GM23338 (cell line): ENCODE data around the gene APOL3. TPM values are rescaled to one million over a fixed set of nuclear protein-coding genes. Genes with fewer than 3 reads are reported as not detected.

Experiments used
- ATAC-seq: fragments of 200-7000 bp; cut with Tn5 transposase; 3 replicates; pipeline ENCODE4 v1.9.1; 2020
- DNase-seq: peaks from one replicate; pipeline ENCODE4 v3.0.0-alpha.2; 2015; ENCODE audit warnings: low spot score
- H2AFZ ChIP-seq: fragments of 200-600 bp; sonication (generic); 2 replicates; pipeline ENCODE4 v1.8.0; 2016; ENCODE audit warnings: antibody characterized with exemption, mild to moderate bottlenecking, moderate library complexity
- H3F3A ChIP-seq: fragments of 200-600 bp; sonication (generic); replicated peaks from 2 replicates; pipeline ENCODE4 v1.8.0; 2017; ENCODE audit warnings: antibody characterized with exemption, mixed run types, low read depth
- H3K27ac ChIP-seq: fragments of 200-600 bp; sonication (generic); 2 replicates; pipeline ENCODE4 v1.6.1; 2016; ENCODE audit warnings: low read depth
- H3K27me3 ChIP-seq: fragments of 200-600 bp; sonication (generic); 2 replicates; pipeline ENCODE4 v1.8.0; 2016; ENCODE audit warnings: mild to moderate bottlenecking, mixed run types, moderate library complexity; ENCODE audit not compliant: insufficient read depth
- H3K36me3 ChIP-seq: fragments of 200-600 bp; sonication (generic); 2 replicates; pipeline ENCODE4 v1.8.0; 2016; ENCODE audit warnings: mild to moderate bottlenecking; ENCODE audit not compliant: insufficient read depth
- H3K4me1 ChIP-seq: fragments of 200-600 bp; sonication (generic); 2 replicates; pipeline ENCODE4 v1.8.0; 2016; ENCODE audit warnings: mild to moderate bottlenecking, moderate library complexity; ENCODE audit not compliant: insufficient read depth
- H3K4me2 ChIP-seq: fragments of 200-600 bp; sonication (generic); 2 replicates; pipeline ENCODE4 v1.7.1; 2017; ENCODE audit warnings: mixed run types
- H3K4me3 ChIP-seq: fragments of 200-600 bp; sonication (generic); 2 replicates; pipeline ENCODE4 v1.6.1; 2016; ENCODE audit warnings: mixed run types
- H3K79me2 ChIP-seq: fragments of 200-600 bp; sonication (generic); replicated peaks from 2 replicates; pipeline ENCODE4 v1.8.0; 2017; ENCODE audit warnings: mild to moderate bottlenecking; ENCODE audit not compliant: insufficient read depth
- H3K9me2 ChIP-seq: fragments of 200-600 bp; sonication (generic); 2 replicates; pipeline ENCODE4 v1.8.0; 2017; ENCODE audit not compliant: insufficient read depth
- H4K20me1 ChIP-seq: fragments of 200-600 bp; sonication (generic); replicated peaks from 2 replicates; pipeline ENCODE4 v1.8.0; 2017; ENCODE audit warnings: mild to moderate bottlenecking; ENCODE audit not compliant: insufficient read depth
- H3K27ac Mint-ChIP-seq: 2 replicates; pipeline ENCODE4 v1.8.0; 2020; ENCODE audit warnings: inconsistent platforms, mild to moderate bottlenecking, moderate library complexity, mixed read lengths
- H3K27me3 Mint-ChIP-seq: 3 replicates; pipeline ENCODE4 v1.8.0; 2022; ENCODE audit warnings: low read depth, mild to moderate bottlenecking, moderate library complexity, mixed read lengths, inconsistent platforms; ENCODE audit not compliant: insufficient read depth, poor library complexity
- H3K36me3 Mint-ChIP-seq: 3 replicates; pipeline ENCODE4 v1.8.0; 2021; ENCODE audit warnings: low read depth, mild to moderate bottlenecking, inconsistent platforms, moderate library complexity, mixed read lengths
- H3K4me1 Mint-ChIP-seq: 3 replicates; pipeline ENCODE4 v1.8.0; 2020; ENCODE audit warnings: mild to moderate bottlenecking, inconsistent platforms, mixed read lengths
- H3K4me3 Mint-ChIP-seq: 3 replicates; pipeline ENCODE4 v1.8.0; 2021; ENCODE audit warnings: moderate library complexity, mild to moderate bottlenecking, inconsistent platforms, mixed read lengths
- H3K9me3 Mint-ChIP-seq: 3 replicates; pipeline ENCODE4 v1.8.0; 2020; ENCODE audit warnings: moderate library complexity, mild to moderate bottlenecking, inconsistent platforms, mixed read lengths
- CTCF ChIP-seq, 2 experiments: fragments of 200-600 bp in 1 of 2; sonication (generic) in 1 of 2; conservative IDR thresholded peaks; 2 replicates each; pipeline versions ENCODE4 v1.5.1 to v1.6.1; 2016 to 2017; ENCODE audit warnings: antibody characterized with exemption in 2 of 2, low read depth in 2 of 2, mild to moderate bottlenecking in 2 of 2, moderate library complexity in 1 of 2
- ETS1 ChIP-seq: IDR thresholded peaks from 2 replicates; pipeline ENCODE4 v1.6.1; 2016; ENCODE audit warnings: antibody characterized with exemption
- JUNB ChIP-seq: IDR thresholded peaks from one replicate; pipeline ENCODE4 v1.6.1; 2016; ENCODE audit warnings: antibody characterized with exemption; ENCODE audit not compliant: unreplicated experiment
- NANOG ChIP-seq: IDR thresholded peaks from 2 replicates; pipeline ENCODE4 v1.6.1; 2016; ENCODE audit warnings: antibody characterized with exemption, borderline replicate concordance
- POLR2AphosphoS5 ChIP-seq: IDR thresholded peaks from 2 replicates; pipeline ENCODE4 v1.6.1; 2016; ENCODE audit warnings: antibody characterized with exemption, low read depth
- STAT1 ChIP-seq: IDR thresholded peaks from one replicate; pipeline ENCODE4 v1.6.1; 2016; ENCODE audit warnings: antibody characterized with exemption; ENCODE audit not compliant: unreplicated experiment
- ZNF462 ChIP-seq: fragments of 250-450 bp; sonication (Bioruptor Pico); IDR thresholded peaks from 2 replicates; pipeline ENCODE4 v1.5.0; 2020; ENCODE audit warnings: mild to moderate bottlenecking, moderate library complexity
- polyA plus RNA-seq: library from polyadenylated mRNA; unstranded; fragments of >200 nt; fragmentation: Nextera tagmentation; extraction: Ambion mirVana; gene quantifications from 2 replicates; pipeline ENCODE4 v1.2.1, GENCODE V29; 2016
- total RNA-seq: library from RNA; depleted of rRNA; stranded (reverse); fragments of >200 nt; shearing (Covaris generic); gene quantifications from 2 replicates; pipeline ENCODE4 v1.2.3, GENCODE V29; 2014

APOL3 gene
- total and polyA plus RNA-seq, 2 experiments from 2014 or later, result not detected

- TF ChIP-seq ZNF462 (CRISPR knock-in tag), result no peak
These were observed 47.4 kb downstream of the APOL3 start (continued) for GRCh38 chr22:36113121-36113520.

- Histone ChIP-seq H3K79me2 (no peaks in the 10 kb centered on the region), H3F3A (no peaks in the 10 kb centered on the region), H3K27me3 (no peaks in the 10 kb centered on the region), H3K4me3 (no peak overlapping the region), H3K27ac (no peak overlapping the region), H3K4me2 (no peak overlapping the region), H3K4me1 (no peaks in the 10 kb centered on the region), H2AFZ (0 out of 2 replicates have a peak overlapping the region, but pooled peaks have one; percentile 10), H3K36me3 (no peaks in the 10 kb centered on the region), H3K9me2 (no peaks in the 10 kb centered on the region), H4K20me1 (no peaks in the 10 kb centered on the region)
- TF ChIP-seq JUNB, result no peak
- no peak for TF ChIP-seq STAT1
- H3K36me3 Mint-ChIP-seq, result no peaks in the 10 kb centered on the region
- peaks cover 3% of the 10 kb centered on the region for H3K27me3 Mint-ChIP-seq
- H3K4me3 Mint-ChIP-seq, result no peak overlapping the region
- no peaks in the 10 kb centered on the region for H3K9me3 Mint-ChIP-seq
- DNase-seq (no peak), ATAC-seq (no peak)
- no peak overlapping the region for H3K27ac Mint-ChIP-seq
- peaks cover 5% of the 10 kb centered on the region; the same call in 2 of the 3 replicates for H3K4me1 Mint-ChIP-seq
These were observed 49.2 kb downstream of the APOL3 start for GRCh38 chr22:36111316-36111715.

- DNase-seq (peak; percentile 41), ATAC-seq (peak; percentile 67)
- Histone ChIP-seq H3K79me2 (no peaks in the 10 kb centered on the region), H3K4me1 (no peaks in the 10 kb centered on the region), H3K36me3 (no peaks in the 10 kb centered on the region), H3K27ac (no peak overlapping the region), H3K9me2 (no peaks in the 10 kb centered on the region), H3K4me2 (no peak overlapping the region), H3K27me3 (no peaks in the 10 kb centered on the region), H3K4me3 (no peak overlapping the region), H2AFZ (peak overlapping the region; percentile 87), H4K20me1 (no peaks in the 10 kb centered on the region), H3F3A (no peaks in the 10 kb centered on the region)
- Mint-ChIP-seq H3K36me3 (no peaks in the 10 kb centered on the region), H3K4me3 (no peak overlapping the region), H3K9me3 (no peaks in the 10 kb centered on the region), H3K27ac (no peak overlapping the region), H3K27me3 (peaks cover 5% of the 10 kb centered on the region), H3K4me1 (peaks cover 11% of the 10 kb centered on the region; the same call in 2 of the 3 replicates)
- TF ChIP-seq ETS1 (no peak), NANOG (no peak), CTCF (conservative IDR thresholded peaks at IDR 0.05; ENCODE audit: low read depth in 2 of 2) (no peak), POLR2AphosphoS5 (no peak)
These were observed 50.2 kb downstream of the APOL3 start for GRCh38 chr22:36110306-36110881.
